GM12872 (cell line): ENCODE measurements around the gene SLCO2A1.

Experiments
- TF ChIP-seq, protein P1 (sequence below): IDR thresholded peaks from 3 replicates; pipeline ENCODE4 v1.5.1; 2011; ENCODE audit warnings: low read depth, mild to moderate bottlenecking, low read length, moderate library complexity; ENCODE audit not compliant: insufficient read depth

Gene SLCO2A1

DNA sequence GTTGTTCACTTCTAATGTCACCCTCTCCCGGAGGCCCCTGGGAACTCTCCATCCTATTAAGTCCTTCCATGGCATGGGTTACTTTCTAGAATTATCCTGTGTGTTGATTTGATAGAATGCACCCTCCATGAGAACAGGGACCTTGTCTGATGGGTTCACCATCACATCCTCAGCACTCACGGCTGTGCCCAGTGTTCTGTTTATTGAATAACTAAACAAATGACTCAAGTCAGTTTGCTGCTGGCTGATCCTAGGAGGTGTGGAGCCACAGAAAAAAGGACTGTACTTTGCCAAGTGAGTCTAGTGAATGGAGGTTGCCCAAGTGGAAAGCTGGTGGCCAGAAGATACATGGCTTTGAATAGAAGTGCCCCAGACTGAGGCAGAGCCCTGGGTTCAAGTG, 85.5 kb downstream of the SLCO2A1 start:
- TF ChIP-seq, protein P1, sequence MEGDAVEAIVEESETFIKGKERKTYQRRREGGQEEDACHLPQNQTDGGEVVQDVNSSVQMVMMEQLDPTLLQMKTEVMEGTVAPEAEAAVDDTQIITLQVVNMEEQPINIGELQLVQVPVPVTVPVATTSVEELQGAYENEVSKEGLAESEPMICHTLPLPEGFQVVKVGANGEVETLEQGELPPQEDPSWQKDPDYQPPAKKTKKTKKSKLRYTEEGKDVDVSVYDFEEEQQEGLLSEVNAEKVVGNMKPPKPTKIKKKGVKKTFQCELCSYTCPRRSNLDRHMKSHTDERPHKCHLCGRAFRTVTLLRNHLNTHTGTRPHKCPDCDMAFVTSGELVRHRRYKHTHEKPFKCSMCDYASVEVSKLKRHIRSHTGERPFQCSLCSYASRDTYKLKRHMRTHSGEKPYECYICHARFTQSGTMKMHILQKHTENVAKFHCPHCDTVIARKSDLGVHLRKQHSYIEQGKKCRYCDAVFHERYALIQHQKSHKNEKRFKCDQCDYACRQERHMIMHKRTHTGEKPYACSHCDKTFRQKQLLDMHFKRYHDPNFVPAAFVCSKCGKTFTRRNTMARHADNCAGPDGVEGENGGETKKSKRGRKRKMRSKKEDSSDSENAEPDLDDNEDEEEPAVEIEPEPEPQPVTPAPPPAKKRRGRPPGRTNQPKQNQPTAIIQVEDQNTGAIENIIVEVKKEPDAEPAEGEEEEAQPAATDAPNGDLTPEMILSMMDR, result no peak

DNA sequence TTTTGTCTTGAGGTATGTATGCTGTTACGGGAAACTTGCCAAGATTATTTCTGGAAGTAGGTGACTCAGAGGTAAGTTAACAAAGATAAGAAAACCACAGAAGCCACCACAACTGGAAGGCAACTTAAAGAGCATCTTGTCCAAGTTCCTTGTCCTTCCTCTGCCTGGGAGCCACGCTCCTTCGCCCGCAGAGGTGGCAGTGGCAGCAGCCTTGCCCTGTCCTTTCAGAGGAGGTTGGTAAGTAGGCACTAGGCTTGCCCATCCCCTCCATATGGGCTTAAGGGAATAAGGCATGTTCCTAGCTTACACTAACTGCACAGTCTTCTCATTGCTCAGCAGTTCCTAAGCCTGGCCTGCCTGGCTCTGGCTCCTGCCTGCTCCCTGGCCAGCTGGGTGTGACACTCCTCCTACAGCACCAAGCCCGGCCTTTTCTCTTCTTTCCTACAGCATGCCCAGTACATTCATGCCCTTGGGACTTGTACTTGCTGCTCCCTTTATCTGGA, 86.0 kb downstream of the SLCO2A1 start:
- TF ChIP-seq, protein P1, result no peak

DNA sequence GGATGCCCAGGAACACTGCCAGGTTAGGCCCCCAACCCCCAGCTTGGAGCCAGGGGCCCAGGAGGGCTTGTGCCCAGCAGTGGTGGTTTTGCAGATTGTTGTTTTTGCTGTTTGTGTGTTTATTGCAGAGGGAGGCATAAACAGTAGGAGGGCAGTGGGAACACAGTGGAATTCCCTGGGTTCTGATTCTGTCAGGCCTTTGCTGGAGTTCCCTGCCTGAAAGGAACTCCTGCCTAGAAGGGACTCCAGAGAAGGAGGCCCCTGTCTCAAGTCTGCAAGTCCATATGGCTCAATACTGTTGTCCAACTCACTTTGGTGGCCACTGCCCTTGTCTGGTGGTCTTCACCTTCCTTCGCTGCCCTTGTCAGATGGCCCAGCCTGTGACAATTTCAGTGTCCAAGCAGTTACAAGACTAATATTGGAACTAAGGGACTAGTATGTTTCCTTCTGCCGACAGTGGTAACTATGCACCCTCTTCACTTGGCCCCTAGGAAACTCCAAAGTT, 86.6 kb downstream of the SLCO2A1 start:
- TF ChIP-seq, protein P1, result no peak

DNA sequence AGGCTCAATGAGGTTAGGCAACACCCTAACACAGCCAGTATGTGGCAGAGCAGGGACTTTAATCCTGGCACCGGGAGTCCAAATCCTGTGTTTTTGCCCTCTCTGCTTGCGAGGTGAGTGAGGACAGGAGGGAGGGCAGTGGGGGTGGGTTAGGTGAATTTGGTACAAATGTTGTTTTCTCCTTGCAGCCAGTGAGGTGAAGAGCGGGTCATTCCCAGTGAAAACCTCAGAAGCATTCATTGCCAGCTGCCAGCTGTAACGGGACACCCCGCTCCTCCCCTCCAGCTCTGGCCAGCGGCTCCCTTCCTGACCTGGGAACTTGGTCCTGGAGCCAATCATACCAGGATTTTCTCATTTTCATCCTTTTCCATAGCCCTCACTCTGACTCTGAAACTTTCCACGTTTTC, 88.3 kb downstream of the SLCO2A1 start:
- TF ChIP-seq, protein P1, result no peak

DNA sequence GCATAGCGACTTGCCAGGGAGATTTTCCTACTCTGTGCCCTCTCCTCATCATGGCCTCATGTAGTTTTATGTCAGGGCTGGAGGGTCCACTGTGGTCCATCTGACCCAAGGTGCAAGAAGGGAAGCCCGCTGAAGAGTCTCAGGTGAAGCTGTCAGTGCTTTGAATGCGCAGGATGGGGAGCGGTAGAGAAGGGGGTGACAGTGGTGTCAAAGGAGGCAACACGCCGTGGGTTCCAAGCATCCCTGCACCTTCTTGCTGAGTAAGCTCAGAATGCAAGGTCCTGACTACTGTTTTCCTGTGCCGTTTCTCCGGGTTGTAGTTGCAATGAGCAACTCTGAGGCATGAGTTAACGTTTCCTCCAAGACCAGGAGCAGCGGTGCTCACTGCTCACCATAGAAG, 89.2 kb downstream of the SLCO2A1 start:
- TF ChIP-seq, protein P1, result no peak

DNA sequence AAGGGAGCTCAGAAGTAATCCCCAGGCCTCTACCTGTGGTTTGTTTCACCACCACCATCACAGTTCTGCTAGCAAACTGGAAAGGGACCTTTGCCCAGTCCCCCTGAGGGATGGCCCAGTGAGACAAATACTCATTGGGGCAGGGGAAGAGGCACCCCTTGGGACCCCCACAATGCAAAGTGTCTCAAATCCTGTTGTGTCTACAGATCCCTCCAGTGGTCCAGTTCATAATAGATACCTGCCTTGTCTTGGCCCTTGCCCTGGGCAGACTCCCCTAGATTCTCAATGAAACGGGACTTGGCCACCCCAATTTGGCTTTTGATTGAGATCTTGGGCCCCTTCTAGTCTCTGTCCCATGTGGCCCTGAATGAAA, 90.3 kb downstream of the SLCO2A1 start:
- TF ChIP-seq, protein P1, result no peak

DNA sequence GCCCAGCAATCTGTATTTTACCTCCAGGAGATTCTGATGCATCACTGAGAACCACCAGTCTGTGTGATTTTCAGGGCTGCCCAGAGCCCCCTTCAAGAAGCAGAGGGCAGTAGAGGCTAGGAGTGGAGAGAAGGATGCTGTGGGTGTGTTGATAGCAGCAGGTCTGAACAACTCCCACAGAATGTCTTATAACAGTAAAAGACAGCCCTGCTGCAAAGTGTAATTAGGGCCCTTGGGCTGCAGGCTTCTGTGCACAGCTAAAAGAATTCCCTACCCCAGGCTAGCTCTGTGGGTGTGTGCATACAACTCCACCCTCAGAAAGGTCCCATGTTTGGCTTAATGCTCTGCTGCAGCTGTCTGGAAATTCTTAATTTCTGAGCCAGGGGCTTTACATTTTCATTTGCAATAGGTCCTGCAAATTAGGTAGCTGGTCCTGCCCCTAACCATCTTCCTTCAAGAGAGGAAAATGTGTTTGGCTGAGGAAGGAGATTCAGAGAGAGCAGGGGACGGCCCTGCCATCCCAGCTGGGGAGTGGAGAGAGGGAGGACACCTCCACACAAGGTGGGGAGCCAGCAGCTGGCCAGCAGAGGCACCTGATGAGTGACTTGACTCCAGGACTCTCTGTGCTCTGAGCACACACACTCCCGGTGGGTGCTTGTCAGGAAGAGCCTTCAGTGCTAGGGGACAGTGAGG, 90.8 kb downstream of the SLCO2A1 start:
- TF ChIP-seq, protein P1, result no peak
